HCT116 (cell line): ENCODE results near the gene ARMS2.

ENCODE experiments used
- ELF1 ChIP-seq: IDR thresholded peaks from 2 replicates; pipeline ENCODE4 v1.6.1; 2012; ENCODE audit warnings: low read depth, borderline replicate concordance
- EZH2 ChIP-seq: fragments of 200-600 bp; sonication (generic); IDR thresholded peaks from 2 replicates; pipeline ENCODE4 v1.6.1; 2017; ENCODE audit warnings: antibody characterized with exemption, mixed run types
- POLR2A ChIP-seq: IDR thresholded peaks from 2 replicates; pipeline ENCODE4 v1.7.0; 2011; ENCODE audit warnings: borderline replicate concordance; ENCODE audit not compliant: insufficient read depth, insufficient read length; ENCODE audit errors: extremely low read depth
- YY1 ChIP-seq: IDR thresholded peaks from 2 replicates; pipeline ENCODE4 v1.6.1; 2011; ENCODE audit warnings: low read length, low read depth, moderate library complexity, mild to moderate bottlenecking; ENCODE audit not compliant: insufficient replicate concordance; ENCODE audit errors: extremely low read depth
- ZFX ChIP-seq: fragments of 450-650 bp; IDR thresholded peaks from 2 replicates; pipeline ENCODE4 v1.6.1; 2017
- TF ChIP-seq, protein P1 (sequence below), 3 experiments: fragments of 200-600 bp in 1 of 3; sonication (generic) in 1 of 3; IDR thresholded peaks in 2 of 3; conservative IDR thresholded peaks in 1 of 3; 2 replicates each; pipeline ENCODE4 v1.5.1; 2012 to 2017; ENCODE audit warnings: low read depth in 2 of 3, low read length in 2 of 3, antibody characterized with exemption in 1 of 3, borderline replicate concordance in 1 of 3, control low read depth in 1 of 3, mild to moderate bottlenecking in 1 of 3, mixed read lengths in 1 of 3, mixed run types in 1 of 3, moderate library complexity in 1 of 3; ENCODE audit not compliant: insufficient read depth in 1 of 3

DNA sequence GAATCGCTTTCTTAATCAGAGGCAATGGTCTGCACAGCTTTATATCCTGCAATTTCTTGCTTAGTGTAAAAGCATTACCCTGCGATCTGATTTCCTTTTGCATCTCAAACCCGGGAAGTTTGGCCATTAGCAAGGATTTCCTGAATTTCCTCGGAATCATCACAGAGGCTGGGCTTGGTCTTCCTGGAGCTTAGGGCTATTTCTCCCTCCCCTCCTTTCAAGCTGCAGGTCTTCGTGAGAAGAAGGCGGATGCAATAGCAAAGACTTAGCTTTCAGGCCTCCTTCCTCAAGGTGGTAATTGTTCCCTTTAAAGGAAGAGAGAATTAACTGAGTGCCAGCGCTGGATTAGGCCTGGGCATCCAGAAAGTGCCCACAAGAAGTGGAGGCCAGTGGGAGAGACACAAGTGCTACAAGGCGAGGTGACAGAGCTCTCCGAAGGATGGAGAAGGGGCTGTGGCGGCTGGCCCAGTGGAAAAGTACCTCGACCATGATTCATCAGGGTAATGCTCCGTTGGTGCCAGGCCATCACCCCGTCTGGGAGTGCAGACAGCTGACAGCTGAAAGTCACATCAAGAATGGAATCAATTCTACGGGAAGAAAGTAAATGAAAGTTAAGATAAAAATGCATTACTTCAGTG lies 4.0 kb upstream of the ARMS2 start:
- TF ChIP-seq EZH2 = no peak
- TF ChIP-seq, protein P1, sequence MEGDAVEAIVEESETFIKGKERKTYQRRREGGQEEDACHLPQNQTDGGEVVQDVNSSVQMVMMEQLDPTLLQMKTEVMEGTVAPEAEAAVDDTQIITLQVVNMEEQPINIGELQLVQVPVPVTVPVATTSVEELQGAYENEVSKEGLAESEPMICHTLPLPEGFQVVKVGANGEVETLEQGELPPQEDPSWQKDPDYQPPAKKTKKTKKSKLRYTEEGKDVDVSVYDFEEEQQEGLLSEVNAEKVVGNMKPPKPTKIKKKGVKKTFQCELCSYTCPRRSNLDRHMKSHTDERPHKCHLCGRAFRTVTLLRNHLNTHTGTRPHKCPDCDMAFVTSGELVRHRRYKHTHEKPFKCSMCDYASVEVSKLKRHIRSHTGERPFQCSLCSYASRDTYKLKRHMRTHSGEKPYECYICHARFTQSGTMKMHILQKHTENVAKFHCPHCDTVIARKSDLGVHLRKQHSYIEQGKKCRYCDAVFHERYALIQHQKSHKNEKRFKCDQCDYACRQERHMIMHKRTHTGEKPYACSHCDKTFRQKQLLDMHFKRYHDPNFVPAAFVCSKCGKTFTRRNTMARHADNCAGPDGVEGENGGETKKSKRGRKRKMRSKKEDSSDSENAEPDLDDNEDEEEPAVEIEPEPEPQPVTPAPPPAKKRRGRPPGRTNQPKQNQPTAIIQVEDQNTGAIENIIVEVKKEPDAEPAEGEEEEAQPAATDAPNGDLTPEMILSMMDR (IDR thresholded peaks at IDR 0.05 in 2 of 3, conservative IDR thresholded peaks at IDR 0.05 in 1 of 3; ENCODE audit: borderline replicate concordance in 1 of 3, insufficient read depth in 1 of 3, low read depth in 2 of 3, low read length in 2 of 3) = no peak
- TF ChIP-seq ELF1 = no peak
- no peak for TF ChIP-seq YY1
- no peak for TF ChIP-seq ZFX
- TF ChIP-seq POLR2A = no peak
